Fibroblast of villous mesenchyme (primary cell): Measurements from ENCODE around the gene TTC9B. TPM values are rescaled to one million over a fixed set of nuclear protein-coding genes. Genes with fewer than 3 reads are reported as not detected.

Source experiments
- total RNA-seq: library from RNA; depleted of rRNA; stranded (reverse); fragments of >200 nt; gene quantifications from 2 replicates; pipeline ENCODE4 v1.2.3, GENCODE V29; 2012

Gene TTC9B
- total RNA-seq, 1 donor = not detected

Other genes starting within 250 kb of the TTC9B start
- gene PSMC4, start 247.2 kb downstream of the TTC9B start, total RNA-seq = 106 and 116 TPM in 2 replicates
- 3.9 and 8.2 TPM in 2 replicates for gene ZNF546, start 221.3 kb downstream of the TTC9B start, total RNA-seq
- 12.9 and 13.4 TPM in 2 replicates for gene ZNF780B, start 162.2 kb downstream of the TTC9B start, total RNA-seq
- 13.4 and 16.4 TPM in 2 replicates for gene ZNF780A, start 127.4 kb downstream of the TTC9B start, total RNA-seq
- gene MAP3K10, start 27.0 kb downstream of the TTC9B start, total RNA-seq = 8.6 and 12.6 TPM in 2 replicates
- gene CCNP, start 8.3 kb upstream of the TTC9B start, total RNA-seq = under 0.01 and 0.86 TPM in 2 replicates
- 120 and 142 TPM in 2 replicates for gene AKT2, start 67.0 kb upstream of the TTC9B start, total RNA-seq
- gene C19orf47, start 130.0 kb upstream of the TTC9B start, total RNA-seq = 11.2 and 11.9 TPM in 2 replicates
- 146 and 152 TPM in 2 replicates for gene PLD3, start 130.3 kb upstream of the TTC9B start, total RNA-seq
- gene HIPK4, start 171.8 kb upstream of the TTC9B start, total RNA-seq = under 0.01 TPM in 2 replicates
- gene PRX, start 195.0 kb upstream of the TTC9B start, total RNA-seq = 0.86 and 1.9 TPM in 2 replicates
- 20.0 and 22.0 TPM in 2 replicates for gene SERTAD1, start 207.6 kb upstream of the TTC9B start, total RNA-seq
- gene SERTAD3, start 226.0 kb upstream of the TTC9B start, total RNA-seq = 38.0 and 49.2 TPM in 2 replicates
- gene BLVRB, start 247.4 kb upstream of the TTC9B start, total RNA-seq = 33.7 and 64.7 TPM in 2 replicates
- 0.32 and 1.3 TPM in 2 replicates for gene SPTBN4, start 248.6 kb upstream of the TTC9B start, total RNA-seq